NCI-H526 treated with DMSO at 0.1 percent for 48 hours (cell line): ENCODE measurements around the gene SLC2A13.
A peak's percentile ranks its signal among the peaks of the same experiment; 100 is the strongest.

Source experiments
- DNase-seq: peaks from one replicate; lab custom pipeline; 2025; lab: John Stamatoyannopoulos, UW

The SLC2A13 gene

GRCh38 chr12:40105515-40106201, at the start of gene SLC2A13:
Gene SLC2A13, minus strand, starts transcription at chr12:40106081. Its CDS starts 273 bp downstream, at chr12:40105808.
- peak; percentile 36 for DNase-seq

- DNase-seq = no peak
Observed at GRCh38 chr12:40154381-40154780, 48.5 kb upstream of the SLC2A13 start.

GRCh38 chr12:40153432-40153831, 47.6 kb upstream of the SLC2A13 start:
- no peak for DNase-seq

- peak; percentile 19 for DNase-seq
Observed at GRCh38 chr12:40152783-40153383, 47.0 kb upstream of the SLC2A13 start.

DNA sequence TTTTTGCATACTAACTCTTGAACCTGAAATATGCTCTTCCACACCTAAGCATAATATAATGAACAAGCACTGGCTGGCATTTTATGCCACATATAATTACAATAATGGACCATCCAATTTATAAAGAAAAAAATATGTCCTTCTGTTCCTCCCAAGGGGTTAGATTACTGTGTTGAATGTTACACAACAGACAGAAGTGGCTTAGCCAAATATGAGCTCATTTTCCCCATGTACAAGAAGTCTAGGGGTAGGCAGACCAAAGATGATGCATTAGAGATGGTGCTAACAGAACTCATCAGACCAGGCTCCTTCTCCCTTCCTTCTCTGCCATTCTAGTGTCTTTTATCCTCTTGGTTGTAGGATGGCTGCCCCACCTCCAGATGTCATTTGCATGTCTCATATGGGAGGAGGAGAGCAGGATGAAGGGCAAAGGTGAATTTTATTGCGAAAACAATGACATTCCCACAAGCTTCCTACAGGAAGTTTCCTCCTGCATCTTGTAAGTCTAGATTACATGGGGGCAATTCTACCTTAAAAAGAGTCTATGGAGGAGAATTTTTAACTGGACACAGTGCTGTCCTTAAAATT, 43.9 kb upstream of the SLC2A13 start:
- no peak for DNase-seq

DNA sequence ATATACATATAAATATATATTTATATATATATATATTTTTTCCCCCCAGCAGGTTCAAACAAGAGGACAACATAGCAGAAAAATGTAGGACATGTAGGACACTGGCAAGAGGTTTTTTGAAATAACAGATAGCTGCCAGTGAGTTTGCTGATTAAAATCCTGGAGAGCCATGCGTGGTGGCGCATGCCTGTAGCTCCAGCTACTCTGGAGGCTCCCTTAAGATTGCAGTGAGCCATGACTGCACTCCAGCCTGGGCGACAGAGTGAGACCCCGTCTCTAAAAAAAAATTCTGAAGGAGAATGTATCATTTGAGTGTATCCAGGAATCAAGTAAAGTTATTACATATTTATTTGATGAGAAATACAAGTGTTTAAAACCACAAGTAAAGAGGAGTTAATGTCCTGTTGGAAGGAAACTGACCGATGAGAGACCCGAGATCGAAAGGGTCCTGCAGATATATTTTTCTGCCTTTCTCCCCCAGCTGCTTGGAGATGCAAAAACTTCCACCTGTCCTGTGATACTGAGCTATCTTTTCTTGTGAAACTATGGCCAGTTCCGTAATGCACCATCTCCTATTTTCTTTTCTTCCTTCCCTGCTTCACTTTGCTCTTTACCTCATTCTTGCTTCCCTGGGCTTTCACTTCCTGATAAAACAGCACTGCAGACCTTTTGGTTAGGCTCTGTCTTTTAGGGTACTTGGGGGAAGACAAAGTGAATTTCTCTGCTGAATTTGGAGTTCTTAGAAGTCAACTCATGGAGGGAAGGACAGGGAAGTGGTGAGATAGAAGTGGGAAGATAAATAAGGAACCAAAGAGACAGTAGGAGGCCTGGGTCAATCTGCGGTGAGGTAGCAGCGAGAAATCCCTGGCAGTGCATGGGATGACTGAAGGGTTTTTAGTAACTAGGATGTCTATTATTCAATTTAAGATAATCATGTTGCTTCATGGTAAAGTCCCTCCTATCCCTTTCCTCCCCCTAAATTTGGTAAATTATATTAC, 41.2 kb upstream of the SLC2A13 start:
- DNase-seq = no peak

- DNase-seq = no peak
Observed at GRCh38 chr12:40145896-40146295, 40.0 kb upstream of the SLC2A13 start.

DNA sequence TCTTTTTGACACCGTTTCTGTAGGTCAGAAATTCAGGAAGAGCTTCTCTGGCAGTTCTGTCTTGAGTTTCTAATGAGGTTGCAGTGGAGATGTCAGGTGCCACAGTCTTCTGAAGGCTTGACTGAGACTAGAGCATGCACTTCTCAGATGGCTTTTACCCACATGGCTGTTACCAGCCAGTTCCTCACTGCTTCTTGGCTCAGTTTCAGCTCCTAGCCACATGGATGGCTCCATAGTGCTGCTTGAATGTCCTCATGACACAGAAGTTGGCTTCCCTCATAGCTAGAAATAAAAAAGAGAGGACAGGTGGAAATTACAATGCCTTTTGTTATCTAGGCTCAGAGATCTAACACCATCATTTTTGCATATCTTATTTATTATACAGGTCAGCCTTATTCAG, 38.1 kb upstream of the SLC2A13 start:
- no peak for DNase-seq

DNA sequence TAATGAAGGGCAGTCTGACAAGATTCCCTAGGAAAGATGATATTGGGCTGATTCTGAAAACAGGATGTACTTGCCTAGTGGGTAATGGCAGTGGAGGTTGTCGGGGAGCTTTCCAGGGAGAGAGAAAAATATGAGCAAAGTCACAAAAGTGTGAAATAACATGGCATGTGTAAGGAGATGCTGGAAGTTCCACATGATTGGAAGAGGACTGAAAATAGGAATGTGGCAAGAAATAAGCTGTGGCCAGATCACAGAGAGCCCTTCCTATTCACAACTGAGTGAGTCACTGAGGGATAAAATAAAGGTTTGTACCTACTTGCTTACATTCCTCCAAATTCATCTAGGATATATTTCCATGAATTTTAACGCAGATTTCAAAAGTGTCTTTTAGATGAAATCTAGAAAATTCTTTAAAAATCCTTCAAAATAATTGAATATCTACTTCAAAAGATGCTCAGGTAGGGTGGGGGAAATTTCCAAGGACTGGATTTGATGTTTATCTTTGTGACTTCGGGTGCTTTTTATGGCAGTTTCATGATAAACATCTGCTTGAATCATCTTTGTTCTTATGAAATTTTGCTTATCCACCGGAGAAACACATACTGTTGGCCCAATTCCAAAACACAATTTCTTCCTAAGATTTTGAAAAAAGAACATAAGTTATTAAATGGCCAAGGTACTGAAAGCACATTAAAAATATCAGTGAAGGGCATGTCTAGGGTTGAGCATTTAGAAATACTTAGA, 36.3 kb upstream of the SLC2A13 start:
- no peak for DNase-seq

DNA sequence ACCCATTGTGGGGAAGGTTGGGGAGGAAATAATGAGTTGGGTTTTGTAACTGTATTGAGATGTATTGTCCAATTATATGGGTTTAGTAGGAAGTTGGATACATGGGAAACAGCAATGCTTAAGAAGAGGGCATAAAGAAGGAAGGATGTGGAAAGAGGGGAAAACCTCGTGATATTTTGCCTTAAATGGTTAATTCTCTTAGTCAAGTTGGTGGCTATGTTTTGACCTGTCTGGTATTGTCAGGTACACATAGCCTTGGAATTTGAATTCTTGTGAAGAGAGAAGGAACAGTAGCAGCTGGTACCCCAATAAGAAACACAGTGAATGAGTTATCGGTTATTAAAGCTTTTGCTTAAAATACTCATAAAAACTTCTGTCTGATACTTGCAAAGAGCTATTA, 32.6 kb upstream of the SLC2A13 start:
- DNase-seq = no peak

DNA sequence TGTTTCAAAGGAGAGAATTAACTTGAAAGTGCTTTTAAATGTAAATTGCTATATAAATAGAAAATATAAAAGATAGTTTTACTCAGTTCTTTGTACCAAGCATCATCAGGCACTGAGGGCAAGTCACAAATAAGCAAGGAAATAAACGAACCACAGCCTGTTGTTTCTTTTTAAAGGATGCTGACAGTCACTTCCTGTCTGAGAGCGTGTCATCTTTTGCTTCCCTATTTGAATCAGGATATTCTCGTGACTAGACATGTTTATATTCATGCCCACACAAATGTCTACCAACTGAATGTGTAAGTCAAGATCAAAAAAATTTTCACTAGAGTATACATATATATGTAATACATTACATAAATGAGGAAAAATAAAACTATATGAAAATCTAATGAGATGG, 31.4 kb upstream of the SLC2A13 start:
- no peak for DNase-seq

- no peak for DNase-seq
Observed at GRCh38 chr12:40127408-40127807, 21.5 kb upstream of the SLC2A13 start.

GRCh38 chr12:40123496-40123895, 17.6 kb upstream of the SLC2A13 start:
- DNase-seq = no peak

GRCh38 chr12:40122842-40123241, 17.0 kb upstream of the SLC2A13 start:
- no peak for DNase-seq

- DNase-seq = no peak
Observed at GRCh38 chr12:40117818-40118217, 11.9 kb upstream of the SLC2A13 start.

DNA sequence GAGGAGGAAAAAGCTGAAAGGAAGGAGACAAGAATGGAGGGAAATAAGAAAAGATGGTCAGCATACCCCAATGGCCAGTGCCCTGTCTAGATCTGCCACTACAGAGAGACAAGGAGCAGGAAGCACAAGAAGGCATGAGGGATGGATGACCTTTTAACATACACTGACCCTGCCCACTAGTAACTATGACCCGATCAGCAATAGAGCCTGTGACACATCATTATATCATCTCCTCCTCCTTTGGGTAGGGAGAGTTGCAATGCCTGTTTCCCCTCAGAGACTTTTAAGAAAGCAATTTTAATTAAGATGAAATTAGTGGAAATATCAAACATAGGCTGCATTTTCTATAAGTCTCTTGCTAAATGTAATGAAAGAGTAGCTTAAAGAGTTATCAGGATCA, 4.7 kb upstream of the SLC2A13 start:
- DNase-seq = no peak

- DNase-seq = no peak
Observed at GRCh38 chr12:40107803-40108620, 2.1 kb upstream of the SLC2A13 start.

DNA sequence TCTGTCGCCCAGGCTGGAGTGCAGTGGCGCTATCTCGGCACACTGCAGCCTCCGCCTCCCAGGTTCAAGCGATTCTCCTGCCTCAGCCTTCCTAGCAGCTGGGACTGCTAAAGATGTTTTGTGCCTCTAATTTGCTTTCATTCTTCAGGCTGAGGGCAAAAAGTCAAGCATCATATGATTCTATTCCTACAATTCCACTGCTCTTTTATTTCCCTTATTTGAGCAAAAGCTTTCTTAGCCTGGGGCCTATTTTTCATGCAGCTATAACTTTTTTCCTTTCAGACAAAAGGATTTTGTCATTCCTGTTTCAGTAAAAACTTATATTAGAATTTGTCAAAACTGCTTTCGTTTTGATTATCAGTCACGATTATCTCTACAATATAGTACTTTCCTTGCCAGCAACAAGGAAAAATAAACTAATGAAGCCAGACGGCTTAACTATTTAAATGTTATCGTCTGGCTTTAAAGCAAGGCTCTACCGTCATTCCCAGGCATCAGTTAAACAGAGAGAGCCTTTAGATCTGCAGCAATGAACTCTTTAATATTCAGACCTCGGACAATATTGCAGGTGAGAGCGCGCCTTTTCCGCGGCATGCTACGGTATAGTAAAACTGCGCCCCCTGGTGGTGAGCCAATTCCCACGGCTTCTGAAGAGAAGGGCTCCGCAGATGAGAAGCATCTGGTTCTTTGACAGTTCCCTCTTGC, 1.4 kb upstream of the SLC2A13 start:
- peak; percentile 86 for DNase-seq

DNA sequence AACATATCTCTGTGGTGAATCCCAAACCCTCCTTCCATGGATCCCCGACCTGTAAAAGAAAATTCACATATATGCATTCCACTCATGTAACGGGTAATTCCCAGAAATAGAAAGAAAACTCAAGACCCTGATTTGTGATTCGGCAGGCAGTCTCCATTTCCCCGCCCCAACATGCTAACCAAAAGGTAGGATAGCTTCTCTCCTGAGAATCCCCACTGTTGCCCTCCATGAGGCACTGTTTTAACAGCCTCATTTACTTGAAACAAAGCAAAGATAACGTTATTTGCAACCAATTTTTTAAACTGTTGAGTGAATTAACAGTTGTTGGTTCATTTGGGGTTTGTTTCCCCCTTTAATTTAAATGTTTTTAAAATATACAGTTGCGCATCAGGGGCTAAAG, 774 bp upstream of the SLC2A13 start:
- no peak for DNase-seq

DNA sequence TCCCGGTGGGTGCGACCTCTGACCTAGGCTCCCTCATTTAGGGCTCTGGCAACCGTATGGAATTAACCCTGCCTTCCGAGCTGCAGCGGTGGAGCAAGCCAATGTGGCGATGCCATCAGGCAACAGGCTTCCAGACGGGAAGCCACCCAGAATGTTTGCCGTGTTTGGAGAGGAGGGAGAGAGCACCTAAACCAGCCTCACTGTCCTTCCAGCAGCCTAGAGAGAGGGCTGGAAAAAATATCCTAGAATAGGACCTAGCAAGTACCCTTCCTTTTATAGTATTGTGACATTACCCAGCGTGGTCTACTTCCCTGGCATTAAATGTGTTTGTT, 287 bp upstream of the SLC2A13 start:
- DNase-seq = peak; percentile 51

DNA sequence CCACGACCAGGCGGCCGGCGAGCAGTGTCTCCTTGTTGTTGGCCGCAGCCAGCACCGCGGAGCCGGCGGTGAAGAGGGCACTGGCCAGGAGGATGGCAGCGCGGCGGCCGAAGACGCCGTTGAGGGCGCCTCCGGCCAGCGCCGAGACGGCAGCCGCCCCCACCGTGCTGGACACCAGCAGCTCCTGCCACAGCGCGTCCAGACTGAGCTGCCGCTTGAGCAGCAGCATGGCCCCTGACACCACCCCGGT, 691 bp downstream of the SLC2A13 start:
- DNase-seq = no peak
